SK-N-SH treated with all-trans-retinoic acid at 6 μM for 48 hours (cell line): ENCODE results near the gene DTNBP1.
A peak's percentile ranks its signal among the peaks of the same experiment; 100 is the strongest.

Experiments used
- ATAC-seq: fragments of 200-7000 bp; cut with Tn5 transposase; 3 replicates; pipeline ENCODE4 v1.9.1; 2020; ENCODE audit warnings: mild to moderate bottlenecking, moderate library complexity
- ARNTL ChIP-seq: fragments of 450-650 bp; formaldehyde crosslinking; IDR thresholded peaks from 2 replicates; pipeline ENCODE4 v1.5.0; 2020; ENCODE audit warnings: low read depth, mild to moderate bottlenecking, moderate library complexity, borderline replicate concordance
- BACH2 ChIP-seq: fragments of 250-450 bp; sonication (Bioruptor Pico); IDR thresholded peaks from 2 replicates; pipeline ENCODE4 v1.9.0; 2021; ENCODE audit warnings: mild to moderate bottlenecking, borderline replicate concordance
- CSDC2 ChIP-seq: fragments of 250-450 bp; sonication (Bioruptor Pico); IDR thresholded peaks from 2 replicates; pipeline ENCODE4 v1.5.0; 2020; ENCODE audit warnings: mild to moderate bottlenecking, moderate library complexity
- ESRRG ChIP-seq: fragments of 250-450 bp; sonication (Bioruptor Pico); IDR thresholded peaks from 2 replicates; pipeline ENCODE4 v1.6.1; 2021; ENCODE audit warnings: mild to moderate bottlenecking
- GLIS3 ChIP-seq: fragments of 250-450 bp; sonication (Bioruptor Pico); IDR thresholded peaks from 2 replicates; pipeline ENCODE4 v1.5.0; 2020; ENCODE audit warnings: mild to moderate bottlenecking, moderate library complexity
- ISL1 ChIP-seq: fragments of 250-450 bp; sonication (Bioruptor Pico); IDR thresholded peaks from 2 replicates; pipeline ENCODE4 v2.1.2; 2022; ENCODE audit warnings: mild to moderate bottlenecking, moderate library complexity
- OSR1 ChIP-seq: fragments of 250-450 bp; sonication (Bioruptor Pico); IDR thresholded peaks from 2 replicates; pipeline ENCODE4 v1.8.0; 2022; ENCODE audit warnings: moderate library complexity, mild to moderate bottlenecking, inconsistent platforms
- PPARA ChIP-seq: fragments of 250-450 bp; sonication (Bioruptor Pico); IDR thresholded peaks from 2 replicates; pipeline ENCODE4 v1.5.0; 2020; ENCODE audit warnings: mild to moderate bottlenecking, borderline replicate concordance
- SNAI2 ChIP-seq: fragments of 250-450 bp; sonication (Bioruptor Pico); IDR thresholded peaks from 2 replicates; pipeline ENCODE4 v1.5.0; 2020; ENCODE audit warnings: mild to moderate bottlenecking, moderate library complexity
- TCF4 ChIP-seq: fragments of 250-450 bp; sonication (Bioruptor Pico); IDR thresholded peaks from 2 replicates; pipeline ENCODE4 v1.8.0; 2021; ENCODE audit warnings: mild to moderate bottlenecking, moderate library complexity, borderline replicate concordance
- ZC3H10 ChIP-seq: fragments of 250-450 bp; sonication (Bioruptor Pico); IDR thresholded peaks from 2 replicates; pipeline ENCODE4 v1.5.1; 2021; ENCODE audit warnings: mild to moderate bottlenecking, moderate library complexity
- ZFP3 ChIP-seq: fragments of 250-450 bp; sonication (Bioruptor Pico); IDR thresholded peaks from 2 replicates; pipeline ENCODE4 v1.5.0; 2020; ENCODE audit warnings: mild to moderate bottlenecking, moderate library complexity
- ZFP30 ChIP-seq: fragments of 450-650 bp; formaldehyde crosslinking; IDR thresholded peaks from 2 replicates; pipeline ENCODE4 v1.5.0; 2022; ENCODE audit warnings: mild to moderate bottlenecking, moderate library complexity
- ZNF565 ChIP-seq: fragments of 450-650 bp; formaldehyde crosslinking; conservative IDR thresholded peaks from 2 replicates; pipeline ENCODE4 v1.5.0; 2020; ENCODE audit warnings: low read depth, mild to moderate bottlenecking, moderate library complexity
- ZNF70 ChIP-seq: fragments of 450-650 bp; formaldehyde crosslinking; IDR thresholded peaks from 2 replicates; pipeline ENCODE4 v1.5.0; 2020; ENCODE audit warnings: mild to moderate bottlenecking, moderate library complexity
- ZNF8 ChIP-seq: fragments of 450-650 bp; formaldehyde crosslinking; IDR thresholded peaks from 2 replicates; pipeline ENCODE4 v1.5.0; 2020; ENCODE audit warnings: mild to moderate bottlenecking, moderate library complexity
- TF ChIP-seq, protein P1 (sequence below): fragments of 250-450 bp; sonication (Bioruptor Pico); IDR thresholded peaks from 2 replicates; pipeline ENCODE4 v1.5.0; 2020; ENCODE audit warnings: mild to moderate bottlenecking, moderate library complexity
- TF ChIP-seq, protein P2 (sequence below): fragments of 250-450 bp; sonication (Bioruptor Pico); IDR thresholded peaks from 2 replicates; pipeline ENCODE4 v1.5.1; 2021; ENCODE audit warnings: mild to moderate bottlenecking, moderate library complexity
- TF ChIP-seq, protein P3 (sequence below): fragments of 250-450 bp; sonication (Bioruptor Pico); IDR thresholded peaks from 2 replicates; pipeline ENCODE4 v1.5.1; 2020; ENCODE audit warnings: low read depth, mild to moderate bottlenecking, moderate library complexity
- TF ChIP-seq, protein P4 (sequence below): fragments of 250-450 bp; sonication (Bioruptor Pico); IDR thresholded peaks from 2 replicates; pipeline ENCODE4 v1.8.0; 2021; ENCODE audit warnings: low read depth, mild to moderate bottlenecking, moderate library complexity, borderline replicate concordance
- TF ChIP-seq, protein P5 (sequence below): fragments of 250-450 bp; sonication (Bioruptor Pico); IDR thresholded peaks from 2 replicates; pipeline ENCODE4 v1.8.0; 2020; ENCODE audit warnings: mild to moderate bottlenecking, moderate library complexity, borderline replicate concordance

Gene DTNBP1

DNA sequence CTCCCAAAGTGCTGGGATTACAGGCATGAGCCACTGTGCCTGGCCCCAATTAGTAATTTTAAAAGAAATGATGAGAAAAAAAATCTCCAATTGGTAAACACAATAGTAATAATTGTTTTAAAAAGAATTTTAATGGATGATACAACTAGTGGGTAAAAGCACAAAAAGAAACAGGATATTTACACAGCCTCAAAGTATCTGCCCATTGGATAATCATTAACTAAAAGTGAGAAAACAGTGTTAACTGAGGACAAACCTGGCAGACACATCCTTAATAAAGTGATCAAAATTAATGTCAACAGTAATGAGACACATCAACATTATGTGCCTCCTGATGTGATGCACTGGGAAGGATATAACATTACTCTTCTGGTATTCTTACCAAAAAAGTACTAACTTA is 24.5 kb downstream of the DTNBP1 start:
- TF ChIP-seq ZFP30 (CRISPR knock-in tag), result no peak
- no peak for TF ChIP-seq CSDC2 (CRISPR knock-in tag)
- no peak for TF ChIP-seq ZNF565 (CRISPR knock-in tag)
- no peak for TF ChIP-seq PPARA (CRISPR knock-in tag)
- no peak for TF ChIP-seq ESRRG (CRISPR knock-in tag)
- TF ChIP-seq ZFP3 (CRISPR knock-in tag), result no peak
- no peak for TF ChIP-seq ZNF8
- TF ChIP-seq SNAI2, result no peak
- TF ChIP-seq, protein P1, sequence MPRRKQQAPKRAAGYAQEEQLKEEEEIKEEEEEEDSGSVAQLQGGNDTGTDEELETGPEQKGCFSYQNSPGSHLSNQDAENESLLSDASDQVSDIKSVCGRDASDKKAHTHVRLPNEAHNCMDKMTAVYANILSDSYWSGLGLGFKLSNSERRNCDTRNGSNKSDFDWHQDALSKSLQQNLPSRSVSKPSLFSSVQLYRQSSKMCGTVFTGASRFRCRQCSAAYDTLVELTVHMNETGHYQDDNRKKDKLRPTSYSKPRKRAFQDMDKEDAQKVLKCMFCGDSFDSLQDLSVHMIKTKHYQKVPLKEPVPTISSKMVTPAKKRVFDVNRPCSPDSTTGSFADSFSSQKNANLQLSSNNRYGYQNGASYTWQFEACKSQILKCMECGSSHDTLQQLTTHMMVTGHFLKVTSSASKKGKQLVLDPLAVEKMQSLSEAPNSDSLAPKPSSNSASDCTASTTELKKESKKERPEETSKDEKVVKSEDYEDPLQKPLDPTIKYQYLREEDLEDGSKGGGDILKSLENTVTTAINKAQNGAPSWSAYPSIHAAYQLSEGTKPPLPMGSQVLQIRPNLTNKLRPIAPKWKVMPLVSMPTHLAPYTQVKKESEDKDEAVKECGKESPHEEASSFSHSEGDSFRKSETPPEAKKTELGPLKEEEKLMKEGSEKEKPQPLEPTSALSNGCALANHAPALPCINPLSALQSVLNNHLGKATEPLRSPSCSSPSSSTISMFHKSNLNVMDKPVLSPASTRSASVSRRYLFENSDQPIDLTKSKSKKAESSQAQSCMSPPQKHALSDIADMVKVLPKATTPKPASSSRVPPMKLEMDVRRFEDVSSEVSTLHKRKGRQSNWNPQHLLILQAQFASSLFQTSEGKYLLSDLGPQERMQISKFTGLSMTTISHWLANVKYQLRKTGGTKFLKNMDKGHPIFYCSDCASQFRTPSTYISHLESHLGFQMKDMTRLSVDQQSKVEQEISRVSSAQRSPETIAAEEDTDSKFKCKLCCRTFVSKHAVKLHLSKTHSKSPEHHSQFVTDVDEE (CRISPR knock-in tag), result no peak
- TF ChIP-seq ZC3H10 (CRISPR knock-in tag), result no peak
- TF ChIP-seq, protein P2, sequence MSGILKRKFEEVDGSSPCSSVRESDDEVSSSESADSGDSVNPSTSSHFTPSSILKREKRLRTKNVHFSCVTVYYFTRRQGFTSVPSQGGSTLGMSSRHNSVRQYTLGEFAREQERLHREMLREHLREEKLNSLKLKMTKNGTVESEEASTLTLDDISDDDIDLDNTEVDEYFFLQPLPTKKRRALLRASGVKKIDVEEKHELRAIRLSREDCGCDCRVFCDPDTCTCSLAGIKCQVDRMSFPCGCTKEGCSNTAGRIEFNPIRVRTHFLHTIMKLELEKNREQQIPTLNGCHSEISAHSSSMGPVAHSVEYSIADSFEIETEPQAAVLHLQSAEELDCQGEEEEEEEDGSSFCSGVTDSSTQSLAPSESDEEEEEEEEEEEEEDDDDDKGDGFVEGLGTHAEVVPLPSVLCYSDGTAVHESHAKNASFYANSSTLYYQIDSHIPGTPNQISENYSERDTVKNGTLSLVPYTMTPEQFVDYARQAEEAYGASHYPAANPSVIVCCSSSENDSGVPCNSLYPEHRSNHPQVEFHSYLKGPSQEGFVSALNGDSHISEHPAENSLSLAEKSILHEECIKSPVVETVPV (CRISPR knock-in tag), result no peak
- ATAC-seq, result no peak

DNA sequence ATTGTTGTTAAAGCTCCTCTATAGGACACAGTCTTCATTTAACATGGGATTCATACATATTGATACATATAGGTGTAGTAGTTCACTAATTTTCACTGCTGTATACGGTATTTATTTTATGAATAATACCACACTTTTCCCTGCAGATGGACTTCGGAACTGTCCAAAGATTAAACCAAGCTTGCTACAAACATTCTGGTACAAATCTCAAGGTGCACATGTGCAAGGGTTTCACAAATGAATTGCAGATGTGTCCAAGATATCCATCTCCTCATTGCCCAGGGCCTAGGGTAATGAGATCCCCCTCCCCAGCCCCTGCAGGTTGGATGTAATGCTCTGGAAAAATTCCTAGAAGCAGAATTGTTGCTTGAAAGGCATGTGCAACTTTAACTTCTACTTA is 31.4 kb downstream of the DTNBP1 start:
- ATAC-seq, result no peak
- TF ChIP-seq TCF4 (peak; percentile 73; the same call in 1 of the 2 replicates), ARNTL (CRISPR knock-in tag) (no peak), ZFP30 (CRISPR knock-in tag) (no peak), ZNF565 (CRISPR knock-in tag) (no peak), GLIS3 (CRISPR knock-in tag) (no peak)
- TF ChIP-seq, protein P3, sequence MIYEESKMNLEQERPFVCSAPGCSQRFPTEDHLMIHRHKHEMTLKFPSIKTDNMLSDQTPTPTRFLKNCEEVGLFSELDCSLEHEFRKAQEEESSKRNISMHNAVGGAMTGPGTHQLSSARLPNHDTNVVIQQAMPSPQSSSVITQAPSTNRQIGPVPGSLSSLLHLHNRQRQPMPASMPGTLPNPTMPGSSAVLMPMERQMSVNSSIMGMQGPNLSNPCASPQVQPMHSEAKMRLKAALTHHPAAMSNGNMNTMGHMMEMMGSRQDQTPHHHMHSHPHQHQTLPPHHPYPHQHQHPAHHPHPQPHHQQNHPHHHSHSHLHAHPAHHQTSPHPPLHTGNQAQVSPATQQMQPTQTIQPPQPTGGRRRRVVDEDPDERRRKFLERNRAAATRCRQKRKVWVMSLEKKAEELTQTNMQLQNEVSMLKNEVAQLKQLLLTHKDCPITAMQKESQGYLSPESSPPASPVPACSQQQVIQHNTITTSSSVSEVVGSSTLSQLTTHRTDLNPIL (CRISPR knock-in tag), result no peak
- TF ChIP-seq, protein P4, sequence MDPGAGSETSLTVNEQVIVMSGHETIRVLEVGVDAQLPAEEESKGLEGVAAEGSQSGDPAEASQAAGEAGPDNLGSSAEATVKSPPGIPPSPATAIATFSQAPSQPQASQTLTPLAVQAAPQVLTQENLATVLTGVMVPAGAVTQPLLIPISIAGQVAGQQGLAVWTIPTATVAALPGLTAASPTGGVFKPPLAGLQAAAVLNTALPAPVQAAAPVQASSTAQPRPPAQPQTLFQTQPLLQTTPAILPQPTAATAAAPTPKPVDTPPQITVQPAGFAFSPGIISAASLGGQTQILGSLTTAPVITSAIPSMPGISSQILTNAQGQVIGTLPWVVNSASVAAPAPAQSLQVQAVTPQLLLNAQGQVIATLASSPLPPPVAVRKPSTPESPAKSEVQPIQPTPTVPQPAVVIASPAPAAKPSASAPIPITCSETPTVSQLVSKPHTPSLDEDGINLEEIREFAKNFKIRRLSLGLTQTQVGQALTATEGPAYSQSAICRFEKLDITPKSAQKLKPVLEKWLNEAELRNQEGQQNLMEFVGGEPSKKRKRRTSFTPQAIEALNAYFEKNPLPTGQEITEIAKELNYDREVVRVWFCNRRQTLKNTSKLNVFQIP (CRISPR knock-in tag), result no peak

DNA sequence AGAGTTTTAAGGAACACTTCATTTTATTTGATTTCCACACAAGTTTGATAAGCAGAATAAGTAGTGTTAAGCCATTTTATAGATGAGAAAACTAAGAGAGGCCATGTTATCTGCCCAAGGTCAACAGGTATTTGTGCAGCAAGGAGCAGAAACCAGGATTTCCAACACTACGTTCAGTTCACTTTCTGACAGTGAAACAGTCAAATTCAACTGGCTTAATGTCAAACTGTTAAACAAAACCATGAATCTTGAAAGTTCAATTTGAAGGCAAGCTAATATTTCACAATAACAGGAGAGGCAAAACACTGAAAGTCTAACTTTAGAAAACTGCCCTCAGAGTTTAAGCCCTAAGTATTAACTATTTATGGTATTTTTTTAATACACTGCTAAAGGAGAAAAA is 32.6 kb downstream of the DTNBP1 start:
- TF ChIP-seq, protein P5, sequence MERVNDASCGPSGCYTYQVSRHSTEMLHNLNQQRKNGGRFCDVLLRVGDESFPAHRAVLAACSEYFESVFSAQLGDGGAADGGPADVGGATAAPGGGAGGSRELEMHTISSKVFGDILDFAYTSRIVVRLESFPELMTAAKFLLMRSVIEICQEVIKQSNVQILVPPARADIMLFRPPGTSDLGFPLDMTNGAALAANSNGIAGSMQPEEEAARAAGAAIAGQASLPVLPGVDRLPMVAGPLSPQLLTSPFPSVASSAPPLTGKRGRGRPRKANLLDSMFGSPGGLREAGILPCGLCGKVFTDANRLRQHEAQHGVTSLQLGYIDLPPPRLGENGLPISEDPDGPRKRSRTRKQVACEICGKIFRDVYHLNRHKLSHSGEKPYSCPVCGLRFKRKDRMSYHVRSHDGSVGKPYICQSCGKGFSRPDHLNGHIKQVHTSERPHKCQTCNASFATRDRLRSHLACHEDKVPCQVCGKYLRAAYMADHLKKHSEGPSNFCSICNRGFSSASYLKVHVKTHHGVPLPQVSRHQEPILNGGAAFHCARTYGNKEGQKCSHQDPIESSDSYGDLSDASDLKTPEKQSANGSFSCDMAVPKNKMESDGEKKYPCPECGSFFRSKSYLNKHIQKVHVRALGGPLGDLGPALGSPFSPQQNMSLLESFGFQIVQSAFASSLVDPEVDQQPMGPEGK, result no peak
- no peak for TF ChIP-seq ISL1
- TF ChIP-seq BACH2 (CRISPR knock-in tag), result no peak
- TF ChIP-seq GLIS3 (CRISPR knock-in tag), result no peak
- no peak for TF ChIP-seq ZNF8
- TF ChIP-seq CSDC2 (CRISPR knock-in tag), result no peak
- TF ChIP-seq ZNF565 (CRISPR knock-in tag), result no peak
- no peak for TF ChIP-seq PPARA (CRISPR knock-in tag)

DNA sequence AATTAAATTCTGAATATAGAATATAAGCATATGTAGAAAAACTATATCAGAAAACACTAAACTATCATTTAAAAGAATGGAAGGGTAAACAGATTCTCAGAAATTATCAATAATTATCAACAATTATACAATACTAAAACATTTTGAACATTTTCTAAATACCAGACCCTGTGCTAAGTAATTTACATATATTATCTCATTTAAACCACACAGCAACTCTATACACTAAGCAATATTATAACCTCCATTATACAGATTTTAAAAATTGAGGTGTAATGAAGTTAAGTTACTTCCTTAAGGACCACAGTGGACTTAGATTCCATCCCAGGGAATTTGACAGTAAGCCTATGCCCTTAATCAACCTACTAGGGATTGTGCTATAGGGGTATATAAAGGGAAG is 33.3 kb downstream of the DTNBP1 start:
- no peak for ATAC-seq
- TF ChIP-seq OSR1 (CRISPR knock-in tag), result no peak
- no peak for TF ChIP-seq PPARA (CRISPR knock-in tag)
- TF ChIP-seq ZNF565 (CRISPR knock-in tag), result no peak
- TF ChIP-seq, protein P4 (CRISPR knock-in tag), result no peak
- no peak for TF ChIP-seq ZFP30 (CRISPR knock-in tag)
- no peak for TF ChIP-seq ISL1
- TF ChIP-seq SNAI2, result no peak
- no peak for TF ChIP-seq BACH2 (CRISPR knock-in tag)
- no peak for TF ChIP-seq TCF4
- TF ChIP-seq ZFP3 (CRISPR knock-in tag), result no peak
- TF ChIP-seq, protein P1 (CRISPR knock-in tag), result no peak
- TF ChIP-seq ARNTL (CRISPR knock-in tag), result no peak
- TF ChIP-seq ZNF8, result no peak
- TF ChIP-seq ZNF70 (CRISPR knock-in tag), result no peak

More for the DNA sequence above, 32.6 kb downstream of the DTNBP1 start:
- no peak for ATAC-seq
